HTR-8/SVneo (cell line): ENCODE measurements around the gene HK2.

Source experiments
- DNase-seq: peaks from one replicate; pipeline ENCODE4 v3.0.0; 2011; ENCODE audit warnings: low spot score, mixed read lengths; ENCODE audit not compliant: insufficient read length
- FAIRE-seq: peaks from 2 replicates; lab custom pipeline; 2011; peaks lifted over from hg19 to GRCh38; lab: Jason Lieb, UNC

Gene HK2

DNA sequence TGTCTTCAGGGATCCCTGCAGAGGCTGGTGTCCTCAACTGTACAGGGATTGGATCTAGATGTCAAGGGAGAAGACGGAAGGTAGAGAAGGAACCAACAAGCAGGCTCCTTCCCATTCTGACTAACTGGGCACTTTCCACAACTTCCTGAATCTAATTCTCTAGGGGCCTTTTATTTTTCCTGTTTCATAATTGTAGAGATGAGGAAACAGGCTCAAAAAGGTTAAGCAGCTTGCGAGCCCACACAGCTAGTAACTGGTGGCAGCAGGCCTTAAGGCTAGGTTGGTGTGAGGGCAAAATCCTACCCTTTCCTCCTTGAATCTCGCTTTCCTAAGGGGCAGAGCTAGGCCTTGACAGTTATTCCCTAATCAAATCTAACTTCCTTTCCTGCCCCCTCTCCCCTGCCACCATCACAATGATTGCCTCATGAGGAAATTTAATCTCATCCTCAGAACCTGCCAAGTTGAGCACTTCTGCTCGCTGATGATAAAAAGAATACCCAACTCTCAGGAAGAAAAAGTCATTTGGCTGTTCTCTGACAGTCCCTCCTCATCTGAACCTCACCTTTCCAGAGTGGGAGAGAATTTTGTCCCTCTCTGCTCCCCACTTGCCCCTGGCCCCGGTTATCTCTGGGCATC lies 88.8 kb downstream of the HK2 start:
- FAIRE-seq (no peak), DNase-seq (no peak)

DNA sequence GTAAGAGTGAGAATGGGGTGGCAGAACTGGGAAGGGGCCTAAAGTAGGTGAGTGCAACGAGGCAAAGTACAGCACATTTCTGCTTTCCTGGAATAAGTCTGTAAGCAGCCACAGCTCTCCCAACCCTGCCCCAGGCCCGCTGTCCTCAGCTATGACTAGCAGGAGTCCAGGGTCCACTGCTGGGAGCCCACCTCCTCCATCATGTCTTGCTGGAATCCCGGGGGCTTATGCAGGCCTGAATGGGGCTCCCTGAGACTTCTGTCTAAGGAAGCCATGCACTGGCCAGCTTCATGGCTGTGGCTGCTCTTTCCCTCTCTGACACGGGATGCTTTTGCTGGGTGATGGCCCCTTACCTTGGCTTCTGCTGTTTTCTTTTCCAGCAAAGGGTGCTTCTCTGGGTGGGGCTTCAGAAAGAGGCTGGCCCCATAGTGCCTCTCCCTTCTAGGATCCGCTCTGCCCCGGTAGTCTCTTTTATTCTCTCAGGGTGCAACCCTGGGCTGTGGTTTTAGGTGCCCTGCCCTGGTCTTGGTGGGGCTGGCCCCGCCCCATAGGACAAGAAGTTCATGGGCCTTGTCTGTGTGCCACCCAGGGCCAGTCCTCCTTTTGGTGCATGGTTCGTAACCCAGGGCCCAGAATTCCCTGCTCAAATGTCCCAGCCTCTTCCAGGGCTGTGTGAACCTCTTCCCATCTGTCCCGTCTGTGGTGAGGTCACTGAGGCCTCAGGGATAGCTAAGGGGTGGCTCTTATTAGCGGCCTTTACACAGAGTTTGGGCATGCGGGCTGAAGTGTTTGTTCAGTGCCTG lies 90.7 kb downstream of the HK2 start:
- DNase-seq (no peak), FAIRE-seq (no peak)

DNA sequence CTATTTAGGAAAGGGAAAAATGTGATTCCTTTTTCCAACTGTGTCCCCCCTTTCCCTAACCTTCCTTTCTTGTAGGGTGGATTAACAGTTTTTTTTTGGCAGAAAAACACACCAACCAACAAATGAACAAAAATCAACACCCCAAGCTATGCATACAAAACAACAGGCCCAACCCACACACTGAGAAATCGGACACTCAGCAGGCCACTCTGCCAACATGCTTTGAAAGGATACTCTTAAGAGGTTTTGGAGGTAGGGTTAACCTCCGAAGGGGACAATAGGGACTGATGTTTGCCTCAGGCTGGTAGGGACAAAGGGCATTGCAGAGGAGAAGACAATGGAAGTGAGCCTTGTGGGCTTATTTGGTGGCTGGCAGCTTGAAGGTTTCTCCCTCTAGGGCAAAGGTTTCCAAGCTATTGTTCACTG lies 91.4 kb downstream of the HK2 start:
- no peak for FAIRE-seq
- DNase-seq = no peak

DNA sequence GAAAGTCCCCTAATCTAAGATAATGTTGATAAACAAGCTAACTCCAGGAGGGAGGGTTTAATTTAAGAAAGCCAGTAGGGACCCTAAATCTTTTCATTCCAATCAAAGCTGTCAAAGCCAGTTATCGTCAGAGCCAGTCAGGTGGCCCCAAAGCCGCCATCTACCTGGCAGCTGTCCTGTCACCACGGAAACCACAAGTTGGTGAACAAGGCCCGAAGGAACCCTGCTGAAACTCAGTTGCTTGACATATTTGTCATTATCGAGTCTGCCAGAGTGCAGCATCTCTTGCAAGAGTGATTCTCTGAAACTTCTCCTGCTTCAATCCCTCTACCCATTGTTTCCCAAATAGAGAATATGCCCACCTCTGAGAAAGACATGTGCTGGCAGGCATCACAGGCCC lies 93.7 kb downstream of the HK2 start:
- DNase-seq = no peak
- FAIRE-seq = no peak

DNA sequence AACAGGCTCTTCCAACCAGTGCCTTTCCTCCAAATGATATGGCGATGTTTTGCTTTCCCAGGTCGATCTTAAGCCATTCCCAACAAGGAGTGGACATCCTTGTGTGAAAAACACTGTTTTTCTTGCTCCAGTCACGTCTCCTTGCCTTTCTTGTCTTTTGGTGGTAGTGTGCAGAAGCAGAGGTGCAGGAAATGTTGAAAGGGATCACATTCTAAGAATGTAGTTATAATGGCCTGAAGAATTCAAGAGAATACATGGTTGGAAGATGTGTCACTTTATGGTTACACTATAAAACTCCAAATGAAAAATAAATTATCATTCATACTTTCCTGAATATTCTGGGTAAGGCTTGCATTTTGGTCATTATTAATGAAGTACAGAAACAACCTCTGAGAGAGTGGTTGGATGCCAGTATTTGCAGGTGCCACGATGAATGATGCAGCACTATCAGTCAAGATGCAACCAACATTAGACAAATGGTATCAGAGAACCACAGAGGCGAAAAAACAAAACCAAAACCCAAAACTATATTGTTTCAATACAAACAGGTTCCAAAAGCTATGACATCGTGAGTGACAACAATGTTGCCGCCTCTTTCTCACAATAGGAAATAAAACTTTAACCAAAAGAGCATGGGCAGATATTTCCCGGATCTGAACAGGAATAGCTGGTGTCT lies 97.0 kb downstream of the HK2 start:
- DNase-seq = no peak
- no peak for FAIRE-seq

DNA sequence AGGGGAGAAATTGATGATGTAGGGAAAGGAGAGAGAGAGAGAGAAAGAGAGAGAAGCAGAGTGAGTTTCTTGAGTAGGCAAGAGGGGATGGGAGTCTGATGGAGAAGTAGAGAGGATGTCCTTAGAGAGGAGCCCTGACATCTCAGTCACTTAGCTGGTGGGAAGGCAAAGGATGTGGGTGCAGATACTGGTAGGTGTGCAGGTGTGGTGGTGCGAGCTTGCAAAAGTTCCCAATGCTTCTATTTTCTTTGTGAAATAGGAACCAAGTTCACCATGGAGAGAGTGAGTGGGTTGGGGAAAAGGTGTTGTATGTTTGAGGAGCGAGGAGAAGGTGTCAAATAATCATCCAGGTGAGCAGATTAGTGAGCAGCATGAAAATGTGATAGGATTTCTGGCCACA lies 98.0 kb downstream of the HK2 start:
- DNase-seq (no peak), FAIRE-seq (no peak)

DNA sequence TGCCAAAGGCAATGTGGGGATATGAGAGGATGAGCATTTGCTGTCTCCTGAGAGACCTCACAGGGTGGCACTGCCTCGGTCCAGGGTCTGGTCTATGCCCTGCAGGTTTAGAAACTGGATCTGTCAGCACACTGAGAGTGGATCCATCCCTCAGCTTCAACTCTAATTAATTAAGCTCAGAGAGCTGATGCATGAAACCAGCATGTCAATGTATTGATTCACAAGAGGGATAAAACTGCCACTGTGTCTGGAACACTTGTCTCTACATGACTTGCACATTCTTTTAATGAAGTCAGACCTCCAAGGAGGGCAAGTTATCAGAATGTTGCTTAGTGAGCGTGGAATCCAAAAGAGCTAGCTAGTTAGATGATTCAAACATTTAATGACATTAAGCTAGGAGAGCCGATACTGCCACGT lies 102.1 kb downstream of the HK2 start:
- DNase-seq = no peak
- peak; percentile 77 for FAIRE-seq

DNA sequence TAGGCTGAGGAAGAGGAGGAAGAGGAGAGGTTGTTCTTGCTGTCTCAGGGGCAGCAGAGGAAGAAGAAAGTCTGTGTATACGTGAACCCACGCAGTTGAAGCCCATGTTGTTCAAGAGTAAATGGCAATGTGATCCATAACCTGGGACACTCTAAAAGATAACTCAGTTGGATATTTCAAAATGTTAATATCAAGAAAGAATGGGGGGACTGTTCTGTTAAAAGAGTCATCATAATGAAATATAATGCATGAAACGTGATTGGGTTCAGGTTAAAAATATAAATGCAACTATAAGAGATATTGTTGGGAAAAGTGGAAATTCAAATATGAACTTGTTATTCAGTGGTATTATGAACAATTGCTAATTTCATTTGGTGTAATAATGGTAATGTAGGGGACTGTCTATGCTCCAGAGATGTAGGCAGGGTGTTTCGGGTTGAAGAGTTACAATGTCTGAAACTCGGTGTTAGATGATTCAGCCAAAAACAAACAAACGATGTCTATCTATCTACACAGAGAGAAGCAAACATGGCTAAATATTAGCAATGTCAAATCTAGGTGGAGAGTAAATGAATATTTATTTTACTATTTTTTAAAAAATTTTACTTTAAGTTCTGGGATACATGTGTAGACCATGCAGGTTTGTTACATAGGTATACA lies 103.4 kb downstream of the HK2 start:
- no peak for FAIRE-seq
- no peak for DNase-seq

DNA sequence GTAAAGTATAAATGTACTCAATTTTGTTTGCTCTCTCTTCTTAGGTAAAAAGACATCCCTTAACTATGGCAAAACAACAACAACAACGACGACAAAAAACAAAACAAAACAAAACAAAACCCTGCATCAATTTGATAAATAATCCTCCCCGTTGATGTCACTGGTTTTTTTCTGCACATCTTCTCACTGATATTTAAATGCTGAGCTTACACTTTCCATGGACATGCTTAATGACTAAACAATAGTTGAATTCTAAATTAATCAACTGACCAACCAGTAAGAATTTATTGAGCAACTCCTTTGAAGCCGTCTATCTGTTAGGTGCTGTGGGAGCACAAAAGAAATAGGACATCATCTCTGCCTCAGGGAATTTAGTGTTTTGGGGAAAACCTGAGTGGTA lies 104.3 kb downstream of the HK2 start:
- FAIRE-seq = no peak

DNA sequence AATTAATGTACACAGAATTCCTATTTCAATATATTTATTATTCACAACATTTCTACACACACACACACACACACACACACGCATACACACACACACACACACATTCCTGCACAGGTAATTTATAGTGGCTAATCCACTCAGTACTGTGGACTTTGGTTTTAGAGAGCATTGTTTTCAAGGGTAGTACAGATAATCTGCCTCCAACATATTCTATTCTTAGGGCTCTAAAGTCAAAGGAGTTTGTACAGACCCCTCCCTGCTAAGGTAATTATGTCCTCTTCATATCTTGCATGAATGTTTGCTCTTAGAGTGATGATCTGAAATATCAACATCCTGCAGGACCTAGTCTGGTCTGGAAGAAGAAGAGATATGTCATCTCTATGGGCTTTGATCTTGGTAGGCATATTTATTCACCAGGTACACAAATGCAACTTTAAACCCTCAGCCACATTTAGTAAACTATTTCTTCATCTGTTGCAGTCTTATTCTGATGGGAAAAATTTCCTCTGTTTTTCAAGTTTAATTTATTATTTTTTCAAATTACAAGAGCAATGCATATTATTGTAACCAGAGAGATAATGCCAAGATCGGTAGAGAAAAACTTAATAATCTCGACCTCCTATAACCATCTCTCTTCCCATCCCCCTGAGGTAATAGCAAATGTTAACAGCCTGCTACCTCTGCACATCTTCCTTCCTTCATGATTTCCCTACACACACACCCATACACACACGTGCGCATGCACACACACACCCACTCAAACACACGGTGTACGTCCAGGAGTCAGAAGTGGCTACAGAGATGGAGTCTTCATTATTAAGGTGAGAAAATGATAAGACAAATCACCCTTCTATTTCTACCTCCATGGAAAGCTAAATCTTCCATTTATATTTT lies 106.2 kb downstream of the HK2 start:
- FAIRE-seq (no peak), DNase-seq (no peak)

More for the DNA sequence above, 104.3 kb downstream of the HK2 start:
- no peak for DNase-seq

DNA sequence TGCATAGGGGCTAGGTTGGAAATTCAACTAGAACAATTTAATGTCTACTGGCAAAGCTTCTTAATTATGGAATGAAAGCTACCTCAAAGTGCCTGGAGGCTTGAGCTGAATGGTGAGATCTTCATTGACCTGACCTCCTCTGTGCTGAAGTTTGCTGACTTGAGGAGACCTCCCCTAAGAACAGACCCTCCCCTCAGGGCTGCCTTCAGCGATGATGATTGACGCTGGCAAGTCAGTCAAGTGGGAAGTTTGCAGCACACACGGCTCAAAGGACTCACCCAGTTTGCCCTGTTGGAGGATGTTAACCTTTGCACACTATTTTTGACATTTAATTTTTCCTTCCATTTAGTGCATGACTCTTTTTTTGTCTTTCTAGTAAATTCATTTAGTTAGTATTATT lies 107.4 kb downstream of the HK2 start:
- DNase-seq (no peak), FAIRE-seq (no peak)

DNA sequence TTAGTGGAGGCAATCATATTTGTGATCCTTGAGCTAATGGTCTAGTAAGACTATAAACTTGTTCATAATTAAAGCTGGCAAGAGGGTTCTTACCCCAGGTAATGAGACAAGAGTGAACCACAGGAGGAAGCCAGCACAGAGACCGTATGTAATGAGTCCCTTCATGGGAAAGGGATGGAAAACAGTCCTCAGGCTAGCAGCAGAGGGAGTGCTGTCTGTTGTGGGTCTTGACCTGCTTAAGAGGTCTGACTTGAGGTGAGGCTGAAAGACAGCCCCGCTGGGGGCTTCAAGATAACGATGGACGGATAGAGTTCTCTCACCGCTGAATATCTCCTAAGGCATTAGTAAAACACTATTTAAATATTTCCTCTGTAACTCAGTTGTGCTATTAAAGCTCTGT lies 108.3 kb downstream of the HK2 start:
- FAIRE-seq = no peak

More for the DNA sequence above, 108.3 kb downstream of the HK2 start:
- no peak for DNase-seq
